ENCODE results near the gene LDLRAD4. TPM values are rescaled to one million over a fixed set of nuclear protein-coding genes. Genes with fewer than 3 reads are reported as not detected.
A peak's percentile ranks its signal among the peaks of the same experiment; 100 is the strongest.

The LDLRAD4 gene
- total and polyA plus RNA-seq, 11 donors, result 10.4 to 44.0 (median 29.6) TPM

- Histone ChIP-seq H3K4me1 (peaks cover 3 to 71% (median 24%) of the 10 kb centered on the region in 12 donors), H3K27ac (peak overlapping the region in 4 of 12 donors; percentile 6 to 81 (median 72))
- 93 to 95% (median 94%) methylated on average over 4 to 5 of the region's 5 CpGs for WGBS, 4 donors
Observed at GRCh38 chr18:13548106-13548819, 329.7 kb downstream of the LDLRAD4 start.

DNA sequence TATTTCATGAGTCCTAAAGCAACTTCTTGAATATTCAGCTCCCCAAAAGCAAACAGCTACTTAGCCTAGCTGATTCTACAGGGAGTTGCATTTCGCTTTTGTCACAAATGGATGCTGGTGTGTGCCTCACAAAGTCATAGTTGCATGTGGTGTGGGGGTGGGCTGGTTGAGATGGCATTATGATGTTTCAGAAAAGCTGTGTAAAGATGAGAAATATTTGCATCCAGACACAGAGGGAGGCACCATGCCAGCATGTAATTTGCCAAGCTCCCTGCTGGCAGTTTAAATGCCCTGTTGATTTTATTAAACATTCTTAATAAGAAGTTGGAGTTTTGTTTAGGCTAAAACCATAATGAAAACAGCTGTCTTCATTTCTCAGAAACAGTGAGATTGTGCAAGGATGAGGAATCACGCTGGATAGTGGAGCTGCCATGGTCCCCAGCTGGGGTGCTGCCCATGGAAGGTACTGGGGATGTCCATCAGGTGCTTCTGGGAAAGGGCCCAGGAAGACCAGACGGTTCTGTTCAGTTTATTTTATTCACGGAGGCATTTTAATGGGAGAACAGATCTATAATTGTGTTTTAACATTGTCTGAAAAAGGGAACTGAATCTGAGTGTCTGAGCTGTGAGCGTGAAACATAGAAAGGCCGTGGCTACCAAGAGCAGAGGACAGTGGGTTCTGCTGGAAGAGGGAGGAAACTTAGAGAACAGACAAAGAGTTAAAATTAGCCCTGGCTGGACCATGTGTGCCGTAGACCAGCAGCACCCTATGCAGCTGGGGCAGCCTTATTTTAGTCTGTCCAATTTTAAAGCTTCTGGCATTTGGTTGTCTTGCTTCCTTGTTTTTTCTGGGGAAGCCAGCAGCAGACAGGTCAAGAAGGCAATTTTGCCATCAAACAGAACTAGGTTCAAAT is 330.7 kb downstream of the LDLRAD4 start:
- DNase-seq, result no peak
- Histone ChIP-seq H3K4me3 (no peak overlapping the region), H3K9me3 (no peaks in the 10 kb centered on the region), H3K4me1 (peaks cover 2 to 74% (median 27%) of the 10 kb centered on the region in 12 donors), H3K36me3 (no peaks in the 10 kb centered on the region), H3K27me3 (no peaks in the 10 kb centered on the region), H3K27ac (peak overlapping the region in 10 of 12 donors; percentile 16 to 81 (median 36))
- intact Hi-C loops (cut with DNase I), result loop anchor here in 2 of 10 donors (10.0 kb wide), 2 partner anchors 176 to 554 kb away; partner anchors contain the start of genes CEP192 (in 1 of the 2), FAM210A (in 1 of the 2) and RNMT (in 1 of the 2)
- peak; percentile 45 to 69 (median 63) for ATAC-seq
- 54 to 60% (median 55%) methylated on average over 7 of the region's 7 CpGs for WGBS, 4 donors
- TF ChIP-seq POLR2A (IDR thresholded peaks at IDR 0.05), result no peak
- TF ChIP-seq, protein P1, sequence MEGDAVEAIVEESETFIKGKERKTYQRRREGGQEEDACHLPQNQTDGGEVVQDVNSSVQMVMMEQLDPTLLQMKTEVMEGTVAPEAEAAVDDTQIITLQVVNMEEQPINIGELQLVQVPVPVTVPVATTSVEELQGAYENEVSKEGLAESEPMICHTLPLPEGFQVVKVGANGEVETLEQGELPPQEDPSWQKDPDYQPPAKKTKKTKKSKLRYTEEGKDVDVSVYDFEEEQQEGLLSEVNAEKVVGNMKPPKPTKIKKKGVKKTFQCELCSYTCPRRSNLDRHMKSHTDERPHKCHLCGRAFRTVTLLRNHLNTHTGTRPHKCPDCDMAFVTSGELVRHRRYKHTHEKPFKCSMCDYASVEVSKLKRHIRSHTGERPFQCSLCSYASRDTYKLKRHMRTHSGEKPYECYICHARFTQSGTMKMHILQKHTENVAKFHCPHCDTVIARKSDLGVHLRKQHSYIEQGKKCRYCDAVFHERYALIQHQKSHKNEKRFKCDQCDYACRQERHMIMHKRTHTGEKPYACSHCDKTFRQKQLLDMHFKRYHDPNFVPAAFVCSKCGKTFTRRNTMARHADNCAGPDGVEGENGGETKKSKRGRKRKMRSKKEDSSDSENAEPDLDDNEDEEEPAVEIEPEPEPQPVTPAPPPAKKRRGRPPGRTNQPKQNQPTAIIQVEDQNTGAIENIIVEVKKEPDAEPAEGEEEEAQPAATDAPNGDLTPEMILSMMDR (IDR thresholded peaks at IDR 0.05), result no peak

More at GRCh38 chr18:13548106-13548819, 329.7 kb downstream of the LDLRAD4 start:
- intact Hi-C loops (cut with DNase I), result loop anchor here in 2 of 10 donors (10.0 kb wide), 2 partner anchors 177 to 553 kb away; partner anchors contain the start of genes CEP192 (in 1 of the 2), FAM210A (in 1 of the 2) and RNMT (in 1 of the 2)
- no peak overlapping the region for H3K4me3 ChIP-seq
- TF ChIP-seq, protein P1 (IDR thresholded peaks at IDR 0.05), result peak in 1 of 12 donors; percentile 21
- TF ChIP-seq POLR2A (IDR thresholded peaks at IDR 0.05), result no peak
- DNase-seq (no peak), ATAC-seq (no peak)
- no peaks in the 10 kb centered on the region for H3K9me3 ChIP-seq
- no peaks in the 10 kb centered on the region for H3K27me3 ChIP-seq
- no peaks in the 10 kb centered on the region for H3K36me3 ChIP-seq

- no peaks in the 10 kb centered on the region for H3K9me3 ChIP-seq
- H3K27me3 ChIP-seq, result no peaks in the 10 kb centered on the region
- peak overlapping the region in 10 of 12 donors; percentile 16 to 81 (median 36) for H3K27ac ChIP-seq
- peaks cover 3 to 75% (median 27%) of the 10 kb centered on the region in 12 donors for H3K4me1 ChIP-seq
- 3 to 11% (median 6%) methylated on average over 5 of the region's 5 CpGs for WGBS, 4 donors
- intact Hi-C loops (cut with DNase I), result loop anchor here in 2 of 10 donors (5.0 to 10.0 kb wide), 3 partner anchors 67 to 555 kb away; partner anchors contain the start of genes CEP192 (in 1 of the 2), FAM210A (in 1 of the 2) and RNMT (in 1 of the 2)
- ATAC-seq (no peak), DNase-seq (no peak)
- no peak overlapping the region for H3K4me3 ChIP-seq
- TF ChIP-seq, protein P1 (IDR thresholded peaks at IDR 0.05), result no peak
- TF ChIP-seq POLR2A (IDR thresholded peaks at IDR 0.05), result no peak
- no peaks in the 10 kb centered on the region for H3K36me3 ChIP-seq
Observed at GRCh38 chr18:13549880-13550232, 331.3 kb downstream of the LDLRAD4 start.
